ENCODE data around the gene PDE1A.

PDE1A gene

DNA sequence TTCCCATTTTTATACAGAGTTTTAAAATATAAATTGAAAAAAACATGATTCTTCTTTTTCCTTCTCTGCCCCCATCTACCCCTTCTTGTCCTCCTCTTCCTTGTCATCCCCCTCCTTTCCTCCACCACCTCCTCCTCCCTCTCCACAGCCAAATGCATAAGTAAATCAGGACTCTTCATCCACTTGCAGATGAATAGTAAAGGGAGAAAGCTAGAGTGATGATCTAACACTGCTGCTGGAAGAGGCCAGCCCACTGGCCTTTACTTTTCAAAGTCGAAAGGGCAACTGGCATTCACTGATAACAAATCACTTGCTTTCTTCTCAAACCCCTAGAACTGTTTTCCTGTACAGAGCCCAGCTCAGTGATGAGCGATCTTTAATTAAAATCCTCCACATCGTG lies 205.8 kb downstream of the PDE1A start:
- no peak overlapping the region for H3K4me2 ChIP-seq (ENCODE audit: low read length)
- H3K9me2 ChIP-seq (replicated peaks; ENCODE audit: control insufficient read depth, low read length): no peaks in the 10 kb centered on the region
- no peak overlapping the region for H3K4me3 ChIP-seq (ENCODE audit: low read length)
- no peaks in the 10 kb centered on the region for H3K36me3 ChIP-seq (ENCODE audit: control insufficient read depth, low read length)
- H3F3A ChIP-seq (ENCODE audit: control insufficient read depth, insufficient read depth): no peaks in the 10 kb centered on the region
- no peaks in the 10 kb centered on the region for H4K20me1 ChIP-seq (ENCODE audit: control insufficient read depth, insufficient read depth, low read depth, low read length)
- no peaks in the 10 kb centered on the region for H3K79me2 ChIP-seq (ENCODE audit: control insufficient read depth, low read length)
- H3K4me1 ChIP-seq (ENCODE audit: control insufficient read depth, low read length): no peaks in the 10 kb centered on the region
- TF ChIP-seq, protein P1, sequence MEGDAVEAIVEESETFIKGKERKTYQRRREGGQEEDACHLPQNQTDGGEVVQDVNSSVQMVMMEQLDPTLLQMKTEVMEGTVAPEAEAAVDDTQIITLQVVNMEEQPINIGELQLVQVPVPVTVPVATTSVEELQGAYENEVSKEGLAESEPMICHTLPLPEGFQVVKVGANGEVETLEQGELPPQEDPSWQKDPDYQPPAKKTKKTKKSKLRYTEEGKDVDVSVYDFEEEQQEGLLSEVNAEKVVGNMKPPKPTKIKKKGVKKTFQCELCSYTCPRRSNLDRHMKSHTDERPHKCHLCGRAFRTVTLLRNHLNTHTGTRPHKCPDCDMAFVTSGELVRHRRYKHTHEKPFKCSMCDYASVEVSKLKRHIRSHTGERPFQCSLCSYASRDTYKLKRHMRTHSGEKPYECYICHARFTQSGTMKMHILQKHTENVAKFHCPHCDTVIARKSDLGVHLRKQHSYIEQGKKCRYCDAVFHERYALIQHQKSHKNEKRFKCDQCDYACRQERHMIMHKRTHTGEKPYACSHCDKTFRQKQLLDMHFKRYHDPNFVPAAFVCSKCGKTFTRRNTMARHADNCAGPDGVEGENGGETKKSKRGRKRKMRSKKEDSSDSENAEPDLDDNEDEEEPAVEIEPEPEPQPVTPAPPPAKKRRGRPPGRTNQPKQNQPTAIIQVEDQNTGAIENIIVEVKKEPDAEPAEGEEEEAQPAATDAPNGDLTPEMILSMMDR (IDR thresholded peaks at IDR 0.05; ENCODE audit: low read depth, low read length, poor library complexity, severe bottlenecking): no peak
- no peak for TF ChIP-seq EZH2phosphoT487 (IDR thresholded peaks at IDR 0.05; ENCODE audit: borderline replicate concordance, low read length)
- no peaks in the 10 kb centered on the region for H3K9me3 ChIP-seq (ENCODE audit: control insufficient read depth, insufficient read depth, low read length)
- H3K27me3 ChIP-seq (ENCODE audit: control insufficient read depth, low read length): no peaks in the 10 kb centered on the region
- H3K27ac ChIP-seq (ENCODE audit: low read depth, low read length): no peak overlapping the region

DNA sequence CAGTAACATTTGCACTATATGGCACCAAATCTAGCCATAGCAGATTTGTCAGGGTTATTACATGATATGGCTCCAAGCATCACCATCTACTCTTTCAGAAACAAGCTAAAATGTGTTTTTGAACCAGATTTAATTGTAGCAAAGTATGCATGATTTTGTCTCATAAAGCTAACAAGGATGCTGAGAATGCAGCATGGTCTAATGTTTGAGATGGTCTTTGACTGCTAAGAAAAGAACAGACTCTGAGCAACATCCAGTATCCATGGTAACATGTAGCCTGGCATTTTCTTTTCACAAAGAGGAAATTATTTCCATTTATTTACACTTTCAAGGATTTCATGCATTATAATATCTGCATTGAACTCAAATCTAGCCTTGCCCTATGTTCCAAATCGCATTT lies 206.5 kb downstream of the PDE1A start:
- Histone ChIP-seq H3K4me2 (ENCODE audit: low read length) (no peak overlapping the region), H3K27ac (ENCODE audit: low read depth, low read length) (no peak overlapping the region), H3K9me2 (replicated peaks; ENCODE audit: control insufficient read depth, low read length) (no peaks in the 10 kb centered on the region), H3K4me3 (ENCODE audit: low read length) (no peak overlapping the region), H3K36me3 (ENCODE audit: control insufficient read depth, low read length) (no peaks in the 10 kb centered on the region), H4K20me1 (ENCODE audit: control insufficient read depth, insufficient read depth, low read depth, low read length) (no peaks in the 10 kb centered on the region), H3K4me1 (ENCODE audit: control insufficient read depth, low read length) (no peaks in the 10 kb centered on the region), H3K79me2 (ENCODE audit: control insufficient read depth, low read length) (no peaks in the 10 kb centered on the region), H3K27me3 (ENCODE audit: control insufficient read depth, low read length) (no peaks in the 10 kb centered on the region), H3F3A (ENCODE audit: control insufficient read depth, insufficient read depth) (no peaks in the 10 kb centered on the region), H3K9me3 (ENCODE audit: control insufficient read depth, insufficient read depth, low read length) (no peaks in the 10 kb centered on the region)
- no peak for TF ChIP-seq EZH2phosphoT487 (IDR thresholded peaks at IDR 0.05; ENCODE audit: borderline replicate concordance, low read length)
- TF ChIP-seq, protein P1 (IDR thresholded peaks at IDR 0.05; ENCODE audit: low read depth, low read length, poor library complexity, severe bottlenecking): no peak

DNA sequence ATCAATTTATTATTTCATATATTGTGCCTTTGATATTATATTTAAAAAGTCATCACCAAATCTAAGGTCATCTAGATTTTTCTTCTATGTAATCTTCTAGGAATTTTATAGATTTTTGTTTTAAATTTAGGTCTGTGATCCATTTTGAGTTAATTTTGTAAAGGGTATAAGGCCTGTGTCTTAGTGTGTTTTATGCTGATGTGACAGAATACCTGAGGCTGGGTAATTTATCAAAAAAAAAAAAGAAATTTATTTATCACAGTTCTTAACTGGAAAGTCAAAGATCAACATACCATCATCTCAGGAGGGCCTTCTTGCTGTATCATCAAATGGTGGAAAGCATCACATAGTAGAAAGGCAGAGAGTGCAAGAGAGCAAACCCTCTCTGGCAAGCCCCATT lies 216.2 kb downstream of the PDE1A start:
- Histone ChIP-seq H3K27ac (ENCODE audit: low read depth, low read length) (no peak overlapping the region), H3K9me2 (replicated peaks; ENCODE audit: control insufficient read depth, low read length) (no peaks in the 10 kb centered on the region), H3F3A (ENCODE audit: control insufficient read depth, insufficient read depth) (no peaks in the 10 kb centered on the region), H4K20me1 (ENCODE audit: control insufficient read depth, insufficient read depth, low read depth, low read length) (no peaks in the 10 kb centered on the region), H3K9me3 (ENCODE audit: control insufficient read depth, insufficient read depth, low read length) (peaks cover 4% of the 10 kb centered on the region; the same call in 1 of the 2 replicates), H3K4me3 (ENCODE audit: low read length) (no peak overlapping the region), H3K27me3 (ENCODE audit: control insufficient read depth, low read length) (no peaks in the 10 kb centered on the region), H3K36me3 (ENCODE audit: control insufficient read depth, low read length) (no peaks in the 10 kb centered on the region), H3K4me2 (ENCODE audit: low read length) (no peak overlapping the region), H3K79me2 (ENCODE audit: control insufficient read depth, low read length) (no peaks in the 10 kb centered on the region), H3K4me1 (ENCODE audit: control insufficient read depth, low read length) (peaks cover 15% of the 10 kb centered on the region)
- TF ChIP-seq, protein P1 (IDR thresholded peaks at IDR 0.05; ENCODE audit: low read depth, low read length, poor library complexity, severe bottlenecking): no peak

DNA sequence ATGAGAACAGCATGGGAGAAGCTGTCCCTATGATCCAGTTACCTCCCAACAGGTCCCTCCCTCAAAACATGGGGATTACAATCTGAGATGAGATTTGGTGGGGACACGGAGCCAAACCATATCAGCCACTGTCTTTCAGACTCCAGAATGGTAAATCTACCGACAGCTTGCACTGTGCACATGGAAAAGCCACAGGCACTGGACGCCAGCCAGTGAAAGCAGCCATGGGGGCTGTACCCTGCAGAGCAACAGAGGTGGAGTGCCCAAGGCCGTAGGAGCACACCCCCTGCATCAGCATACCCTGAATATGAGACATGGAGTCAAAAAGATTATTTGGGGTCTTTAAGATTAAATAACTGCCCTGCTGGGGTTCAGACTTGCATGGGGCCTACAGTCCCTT lies 218.4 kb downstream of the PDE1A start:
- Histone ChIP-seq H3K27ac (ENCODE audit: low read depth, low read length) (no peak overlapping the region), H3K79me2 (ENCODE audit: control insufficient read depth, low read length) (no peaks in the 10 kb centered on the region), H3K9me2 (replicated peaks; ENCODE audit: control insufficient read depth, low read length) (no peaks in the 10 kb centered on the region), H3K4me3 (ENCODE audit: low read length) (no peak overlapping the region), H3K9me3 (ENCODE audit: control insufficient read depth, insufficient read depth, low read length) (peaks cover 4% of the 10 kb centered on the region; the same call in 1 of the 2 replicates), H4K20me1 (ENCODE audit: control insufficient read depth, insufficient read depth, low read depth, low read length) (no peaks in the 10 kb centered on the region), H3F3A (ENCODE audit: control insufficient read depth, insufficient read depth) (no peaks in the 10 kb centered on the region), H3K4me1 (ENCODE audit: control insufficient read depth, low read length) (peaks cover 15% of the 10 kb centered on the region), H3K4me2 (ENCODE audit: low read length) (no peak overlapping the region), H3K27me3 (ENCODE audit: control insufficient read depth, low read length) (no peaks in the 10 kb centered on the region), H3K36me3 (ENCODE audit: control insufficient read depth, low read length) (no peaks in the 10 kb centered on the region)
- no peak for TF ChIP-seq EZH2phosphoT487 (IDR thresholded peaks at IDR 0.05; ENCODE audit: borderline replicate concordance, low read length)
- TF ChIP-seq, protein P1 (IDR thresholded peaks at IDR 0.05; ENCODE audit: low read depth, low read length, poor library complexity, severe bottlenecking): no peak

Measured in DOHH2 (cell line).